Stimulated activated CD8-positive, alpha-beta memory T cell treated with anti-CD3 and anti-CD28 coated beads, Interleukin-4, amount 100 ng/mL, for 4 hours (primary cell): ENCODE results near the gene MPHOSPH10.
A peak's percentile ranks its signal among the peaks of the same experiment; 100 is the strongest.
"Not testable (repeated sequence)": the region's sequence is repeated elsewhere in the genome, so short reads cannot be mapped to it uniquely, and the experiment has no call there.

Experiments used
- DNase-seq, 2 donors: peaks; one replicate each; pipeline ENCODE4 v3.0.0-alpha.2; 2020; ENCODE audit warnings: low read depth in 2 of 2, low spot score in 1 of 2

Gene MPHOSPH10, protein sequence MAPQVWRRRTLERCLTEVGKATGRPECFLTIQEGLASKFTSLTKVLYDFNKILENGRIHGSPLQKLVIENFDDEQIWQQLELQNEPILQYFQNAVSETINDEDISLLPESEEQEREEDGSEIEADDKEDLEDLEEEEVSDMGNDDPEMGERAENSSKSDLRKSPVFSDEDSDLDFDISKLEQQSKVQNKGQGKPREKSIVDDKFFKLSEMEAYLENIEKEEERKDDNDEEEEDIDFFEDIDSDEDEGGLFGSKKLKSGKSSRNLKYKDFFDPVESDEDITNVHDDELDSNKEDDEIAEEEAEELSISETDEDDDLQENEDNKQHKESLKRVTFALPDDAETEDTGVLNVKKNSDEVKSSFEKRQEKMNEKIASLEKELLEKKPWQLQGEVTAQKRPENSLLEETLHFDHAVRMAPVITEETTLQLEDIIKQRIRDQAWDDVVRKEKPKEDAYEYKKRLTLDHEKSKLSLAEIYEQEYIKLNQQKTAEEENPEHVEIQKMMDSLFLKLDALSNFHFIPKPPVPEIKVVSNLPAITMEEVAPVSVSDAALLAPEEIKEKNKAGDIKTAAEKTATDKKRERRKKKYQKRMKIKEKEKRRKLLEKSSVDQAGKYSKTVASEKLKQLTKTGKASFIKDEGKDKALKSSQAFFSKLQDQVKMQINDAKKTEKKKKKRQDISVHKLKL

DNA sequence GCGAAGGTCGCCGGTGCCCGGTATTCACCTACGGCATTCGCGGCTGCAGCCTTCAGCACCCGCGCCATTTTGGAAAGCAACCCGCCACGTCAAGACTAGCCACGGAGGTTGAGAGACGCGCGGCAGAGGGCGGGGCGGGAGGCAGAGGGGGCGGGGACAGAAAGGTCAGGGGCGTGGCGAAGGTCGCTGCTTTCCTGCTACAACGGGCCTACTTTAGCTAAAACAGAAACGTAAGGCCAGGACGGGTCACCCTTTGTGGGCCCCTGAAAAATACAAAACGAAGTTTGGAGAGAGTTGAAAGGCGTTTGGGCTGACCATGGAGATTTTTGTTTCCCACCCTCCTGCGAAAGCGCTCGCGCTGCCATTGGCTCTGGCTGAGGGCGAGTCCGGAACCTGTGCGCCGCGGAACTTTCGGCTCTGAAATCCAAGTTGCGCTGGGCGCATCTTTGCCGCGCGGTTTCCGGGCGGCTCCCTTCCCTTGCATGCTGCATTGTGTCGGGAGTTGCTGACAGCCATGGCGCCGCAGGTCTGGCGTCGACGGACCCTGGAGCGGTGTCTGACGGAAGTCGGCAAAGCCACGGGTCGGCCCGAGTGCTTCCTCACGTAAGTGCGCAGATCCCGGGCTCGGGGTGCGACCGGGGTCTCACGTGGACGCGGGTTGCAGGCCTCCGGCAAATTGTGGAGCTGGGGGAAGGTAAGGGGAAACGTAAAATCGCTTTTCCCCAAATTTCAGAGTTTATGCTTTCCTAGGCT lies at the start of gene MPHOSPH10, which contains the start of gene MCEE:
TSS of gene MPHOSPH10 (plus strand) at position 483 of the 753 bp plus-strand sequence. CDS start at position 515, 32 bp downstream.
TSS of gene MCEE (minus strand) at position 78 of the 753 bp plus-strand sequence. CDS start at position 68, 10 bp downstream.
- DNase-seq: peak; percentile 77 to 86

DNA sequence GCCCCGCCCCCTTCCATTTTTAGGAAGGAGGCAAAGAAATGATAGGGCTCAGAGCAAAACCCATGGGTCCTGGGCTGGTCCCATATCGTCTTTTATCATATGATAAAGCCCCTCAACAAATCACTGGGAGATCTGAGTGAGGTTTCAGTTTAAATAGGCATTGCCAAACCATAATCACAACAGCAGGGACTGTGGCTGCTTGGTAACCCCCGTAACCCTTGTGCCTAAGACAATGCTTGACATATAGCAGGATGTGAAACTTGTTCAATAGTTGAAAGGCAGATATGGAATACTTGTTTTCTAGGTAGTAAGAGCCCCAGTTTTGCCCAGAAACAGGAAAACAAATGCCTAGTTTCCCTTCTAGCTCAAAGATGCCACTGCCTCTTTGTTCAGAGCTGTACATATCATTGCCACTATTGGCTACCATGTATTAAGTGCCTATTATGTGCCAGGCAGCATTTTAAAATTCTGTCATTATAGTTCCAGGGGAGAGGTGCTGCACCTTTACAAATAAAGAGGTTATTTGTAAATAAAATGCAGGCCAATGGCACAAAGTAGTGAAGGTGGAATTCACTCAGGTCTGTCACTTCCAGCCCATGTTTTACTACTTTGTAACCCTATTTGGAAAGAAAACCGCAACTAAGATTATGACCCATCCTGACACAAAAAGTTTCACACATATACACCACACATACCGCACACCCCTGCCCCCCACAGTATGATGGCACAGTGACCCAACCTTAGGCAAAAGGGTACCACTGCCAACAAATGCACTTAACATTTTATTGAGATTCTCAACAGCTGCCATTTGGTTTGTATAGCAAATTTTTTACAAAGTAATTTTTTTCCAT lies 47.8 kb upstream of the MPHOSPH10 start:
- peak in 1 of 2 donors; percentile 15 for DNase-seq

DNA sequence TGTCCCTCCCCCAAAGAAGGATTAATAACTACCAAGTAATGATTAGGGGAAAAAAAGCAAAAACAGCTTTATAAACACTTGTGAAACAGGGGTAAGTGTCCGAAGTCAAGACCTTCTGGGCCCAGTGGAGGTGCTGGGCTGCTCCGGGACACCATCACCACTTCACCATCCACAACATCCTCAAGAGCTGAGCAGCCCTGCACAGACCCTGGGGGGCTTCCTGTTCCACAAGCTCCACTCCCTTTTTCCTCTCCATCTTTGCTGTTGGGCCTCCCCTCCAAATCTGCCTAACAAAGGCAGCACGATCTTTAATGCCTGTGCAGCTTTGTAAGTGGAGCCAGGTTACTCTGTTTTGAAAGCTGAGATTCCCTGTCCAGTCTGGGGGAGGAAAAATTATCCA lies 47.1 kb upstream of the MPHOSPH10 start:
- not testable (repeated sequence) for DNase-seq

DNA sequence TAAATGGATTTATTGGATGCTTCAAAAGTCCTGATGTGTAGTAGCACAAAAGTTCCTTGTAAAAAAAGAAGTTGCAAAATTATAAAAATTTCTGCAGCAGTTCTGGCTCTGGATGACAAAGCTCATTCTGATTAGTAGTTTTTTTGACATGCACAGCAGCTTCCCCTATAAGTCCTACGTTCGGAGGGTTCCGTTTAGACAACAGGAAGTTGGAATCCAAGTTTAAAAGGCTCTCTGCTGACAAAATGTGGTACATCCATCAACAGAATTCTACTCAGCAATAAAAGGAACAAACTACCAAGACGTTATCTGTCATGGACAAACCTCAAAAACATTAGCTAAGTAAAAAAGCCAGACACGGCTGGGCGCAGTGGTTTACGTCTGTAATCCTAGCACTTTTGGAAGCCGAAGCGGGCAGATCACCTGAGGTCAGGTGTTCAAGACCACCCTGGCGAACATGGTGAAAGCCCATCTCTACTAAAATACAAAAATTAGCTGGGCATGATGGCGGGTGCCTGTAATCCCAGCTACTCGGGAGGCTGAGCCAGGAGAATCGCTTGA lies 46.6 kb upstream of the MPHOSPH10 start:
- DNase-seq: not testable (repeated sequence)

DNA sequence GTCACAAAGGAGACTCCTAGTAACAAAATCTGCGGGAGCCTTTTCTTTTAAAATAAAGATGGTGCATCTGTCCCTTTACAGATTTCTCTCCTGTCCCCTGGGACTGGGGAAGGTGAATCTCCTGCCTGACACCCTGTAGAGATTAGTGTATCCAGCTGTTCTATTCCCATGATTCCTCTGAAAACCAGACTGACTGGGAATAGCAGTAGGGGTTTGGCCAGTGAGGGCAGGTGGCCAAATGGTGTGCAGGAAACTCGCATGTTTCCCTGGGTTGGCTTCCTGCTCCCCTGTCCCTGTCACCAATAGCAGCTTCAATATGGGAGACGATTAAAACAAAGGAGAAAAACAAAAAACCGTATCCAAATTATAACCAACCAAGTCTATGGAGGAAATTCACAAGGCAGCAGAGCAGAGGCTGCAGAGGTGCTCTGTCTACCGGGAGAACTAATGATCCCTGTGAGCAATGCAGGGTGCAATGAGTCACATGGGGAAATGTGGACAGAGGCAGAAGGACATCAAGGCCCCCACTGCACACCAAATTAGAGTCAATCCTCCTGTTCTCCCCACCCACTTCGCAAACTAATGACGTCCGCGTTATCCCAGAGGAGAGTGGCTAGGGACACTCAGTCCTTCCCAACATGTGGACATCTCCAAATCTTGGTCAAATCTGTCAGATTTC lies 45.0 kb upstream of the MPHOSPH10 start:
- not testable (repeated sequence) for DNase-seq

DNA sequence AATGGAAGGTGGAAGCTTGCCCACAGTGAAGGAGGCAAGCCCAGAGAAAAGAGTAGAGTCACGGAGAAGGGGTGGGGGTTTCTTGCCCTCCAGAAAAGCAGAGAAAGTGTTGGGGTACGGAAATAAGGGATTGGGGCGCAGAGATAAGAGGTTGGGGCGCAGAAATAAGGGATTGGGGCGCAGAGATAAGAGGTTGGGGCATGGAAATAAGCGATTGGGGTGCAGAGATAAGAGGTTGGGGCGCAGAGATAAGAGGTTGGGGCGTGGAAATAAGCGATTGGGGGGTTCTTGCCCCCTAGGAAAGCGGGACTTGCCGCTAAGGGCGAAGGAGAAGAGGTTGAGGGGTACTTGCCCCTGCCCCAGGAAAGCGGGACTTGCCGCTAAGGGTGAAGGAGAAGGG lies 41.0 kb upstream of the MPHOSPH10 start:
- not testable (repeated sequence) for DNase-seq

DNA sequence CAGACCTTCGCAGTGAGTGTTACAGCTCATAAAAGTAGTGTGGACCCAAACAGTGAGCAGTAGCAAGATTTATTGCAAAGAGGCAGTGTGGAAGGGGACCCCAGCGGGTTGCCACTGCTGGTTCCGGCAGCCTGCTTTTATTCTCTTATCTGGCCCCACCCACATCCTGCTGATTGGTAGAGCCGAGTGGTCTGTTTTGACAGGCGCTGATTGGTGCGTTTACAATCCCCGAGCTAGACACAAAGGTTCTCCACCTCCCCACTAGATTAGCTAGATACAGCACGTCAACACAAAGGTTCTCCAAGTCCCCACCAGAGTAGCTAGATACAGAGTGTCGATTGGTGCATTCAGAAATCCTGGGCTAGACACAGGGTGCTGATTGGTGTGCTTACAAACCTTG lies 38.6 kb upstream of the MPHOSPH10 start:
- DNase-seq: not testable (repeated sequence)

DNA sequence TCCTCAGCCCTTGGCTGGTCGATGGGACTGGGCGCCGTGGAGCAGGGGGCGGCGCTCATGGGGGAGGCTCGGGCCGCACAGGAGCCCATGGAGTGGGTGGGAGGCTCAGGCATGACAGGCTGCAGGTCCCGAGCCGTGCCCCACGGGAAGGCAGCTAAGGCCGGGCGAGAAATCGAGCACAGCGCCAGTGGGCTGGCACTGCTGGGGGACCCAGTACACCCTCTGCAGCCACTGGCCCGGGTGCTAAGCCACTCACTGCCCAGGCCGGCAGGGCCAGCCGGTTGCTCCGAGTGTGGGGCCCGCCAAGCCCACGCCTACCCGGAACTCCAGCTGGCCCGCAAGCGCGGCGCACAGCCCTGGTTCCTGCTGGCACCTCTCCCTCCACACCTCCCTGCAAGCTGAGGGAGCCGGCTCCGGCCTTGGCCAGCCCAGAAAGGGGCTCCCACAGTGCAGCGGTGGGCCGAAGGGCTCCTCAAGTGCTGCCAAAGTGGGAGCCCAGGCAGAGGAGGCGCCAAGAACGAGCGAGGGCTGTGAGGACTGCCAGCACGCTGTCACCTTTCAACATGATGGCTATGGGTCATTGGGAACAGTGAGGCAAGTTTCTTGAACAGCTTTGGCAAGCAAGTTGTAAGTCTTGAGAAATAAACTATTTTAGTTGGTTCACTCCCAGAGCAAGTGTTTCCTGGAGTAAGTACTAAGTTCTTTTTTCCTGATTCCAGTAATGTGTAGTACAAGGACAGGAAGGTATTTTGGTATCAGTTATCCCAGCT lies 37.8 kb upstream of the MPHOSPH10 start:
- not testable (repeated sequence) for DNase-seq

DNA sequence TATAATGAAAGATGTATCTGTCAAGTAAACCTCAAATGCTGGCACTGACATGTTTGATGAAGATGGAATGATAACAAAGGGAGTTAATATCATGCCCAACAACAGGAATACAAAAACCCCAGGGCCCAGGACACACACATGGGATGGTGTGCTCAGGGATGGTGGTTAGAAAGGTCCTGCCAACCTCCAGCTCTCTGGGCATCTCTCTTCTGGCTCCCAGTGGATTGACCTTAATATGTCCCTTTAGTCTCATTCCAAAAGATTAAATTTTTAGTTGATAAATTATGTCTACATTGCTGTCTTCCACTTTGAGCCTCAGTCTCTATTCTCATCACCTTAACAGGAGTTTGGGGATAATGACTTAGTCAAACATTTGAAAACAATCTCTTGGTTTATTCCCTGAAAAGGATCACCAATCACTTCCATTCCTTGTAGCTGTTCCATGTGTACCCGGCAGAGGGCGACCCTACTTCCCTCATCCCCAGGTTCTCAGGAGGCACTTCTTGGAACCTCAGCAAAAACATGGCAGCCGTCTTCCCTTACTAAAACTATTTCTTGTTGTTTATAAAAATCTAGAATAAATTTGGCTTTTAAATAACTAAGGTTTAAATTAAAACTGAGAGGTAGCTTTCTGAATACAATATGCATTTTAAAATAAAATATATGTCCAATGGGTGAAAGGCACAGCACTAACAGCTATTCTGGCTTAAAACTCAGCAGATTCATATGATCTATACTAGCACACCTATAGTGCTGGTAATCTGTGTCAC lies 30.1 kb upstream of the MPHOSPH10 start:
- DNase-seq: no peak

DNA sequence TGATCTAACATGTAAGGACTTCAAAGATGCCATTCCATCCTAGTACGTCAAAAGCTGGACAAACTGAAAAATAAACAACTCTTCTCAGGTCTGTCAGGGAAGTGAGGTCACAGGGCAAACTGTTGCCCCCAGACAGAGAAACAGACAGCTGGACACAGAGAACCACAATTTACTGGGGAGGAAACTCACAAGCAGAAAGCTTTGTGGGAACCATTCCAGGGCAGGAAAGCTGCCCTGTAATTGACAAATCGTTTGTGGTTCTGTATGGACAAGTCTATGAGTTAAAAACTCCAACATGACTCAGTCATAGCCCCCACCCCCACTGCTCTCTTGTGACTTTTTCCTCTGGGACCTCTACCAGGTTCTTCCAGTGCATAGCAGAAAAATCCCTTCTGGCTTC lies 28.8 kb upstream of the MPHOSPH10 start:
- DNase-seq: no peak

DNA sequence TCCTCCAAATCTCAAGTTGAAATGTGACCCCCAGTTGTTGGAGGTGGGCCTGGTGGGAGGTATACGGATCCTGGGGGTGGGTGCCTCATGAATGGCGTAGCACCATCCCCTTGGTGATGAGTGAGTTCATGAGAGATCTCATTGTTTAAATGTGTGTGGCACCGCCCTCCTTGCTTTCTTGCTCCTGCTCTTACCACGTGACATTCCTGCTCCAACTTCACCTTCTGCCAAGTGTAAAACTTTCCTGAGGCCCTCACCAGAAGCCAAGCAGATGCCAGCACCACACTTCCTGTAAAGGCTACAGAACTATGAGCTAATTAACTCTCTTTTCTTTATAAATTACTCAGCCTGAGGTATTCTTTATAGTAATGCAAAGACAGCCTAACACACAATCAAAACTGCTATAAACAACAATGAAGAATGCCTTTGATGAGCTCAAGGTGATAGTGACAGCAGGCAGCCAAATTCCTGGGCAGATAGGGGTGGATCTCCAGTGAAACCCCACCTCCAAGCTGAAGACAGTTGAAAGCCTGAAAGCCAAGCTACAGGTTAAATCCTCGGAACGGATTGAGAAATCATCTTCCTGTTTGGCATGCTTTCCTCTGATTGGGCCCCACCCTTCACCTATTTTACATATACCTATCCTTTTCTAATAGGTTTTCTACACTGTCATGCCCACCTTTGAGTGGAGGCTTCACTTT lies 27.3 kb upstream of the MPHOSPH10 start:
- no peak for DNase-seq

DNA sequence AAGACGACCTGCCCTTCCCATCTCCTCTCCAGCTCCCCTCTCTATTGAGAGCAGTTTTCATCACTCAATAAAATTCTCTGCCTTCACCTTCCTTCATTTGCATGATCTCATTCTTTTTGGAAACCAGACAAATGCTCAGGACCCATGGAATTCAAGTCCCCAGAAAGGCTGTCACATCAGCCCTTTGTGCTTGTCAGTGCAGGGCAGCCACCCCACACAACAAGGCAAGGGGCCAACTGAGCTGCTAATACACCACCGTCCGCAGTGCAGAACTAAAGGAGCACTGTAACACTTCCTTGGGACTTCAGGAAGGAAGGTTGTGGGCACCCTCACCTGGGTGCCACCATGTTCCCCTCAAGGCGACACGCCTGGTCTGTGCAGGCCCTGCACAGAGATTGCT lies 26.6 kb upstream of the MPHOSPH10 start:
- DNase-seq: no peak

DNA sequence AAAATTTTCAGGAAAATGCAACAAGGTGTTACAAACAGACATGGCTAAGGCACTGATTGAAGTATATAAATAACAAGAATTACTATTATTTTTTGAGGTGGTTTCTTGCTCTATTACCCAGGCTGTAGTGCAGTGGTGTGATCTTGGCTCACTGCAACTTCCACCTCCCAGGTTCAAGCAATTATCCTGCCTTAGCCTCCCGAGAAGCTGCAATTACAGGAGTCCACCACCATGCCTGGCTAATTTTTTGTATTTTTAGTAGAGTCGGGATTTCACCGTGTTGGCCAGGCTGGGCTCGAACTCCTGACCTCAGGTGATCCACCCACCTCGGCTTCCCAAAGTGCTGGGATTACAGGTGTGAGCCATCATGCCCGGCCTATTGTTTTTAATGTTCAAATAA lies 24.0 kb upstream of the MPHOSPH10 start:
- not testable (repeated sequence) for DNase-seq

DNA sequence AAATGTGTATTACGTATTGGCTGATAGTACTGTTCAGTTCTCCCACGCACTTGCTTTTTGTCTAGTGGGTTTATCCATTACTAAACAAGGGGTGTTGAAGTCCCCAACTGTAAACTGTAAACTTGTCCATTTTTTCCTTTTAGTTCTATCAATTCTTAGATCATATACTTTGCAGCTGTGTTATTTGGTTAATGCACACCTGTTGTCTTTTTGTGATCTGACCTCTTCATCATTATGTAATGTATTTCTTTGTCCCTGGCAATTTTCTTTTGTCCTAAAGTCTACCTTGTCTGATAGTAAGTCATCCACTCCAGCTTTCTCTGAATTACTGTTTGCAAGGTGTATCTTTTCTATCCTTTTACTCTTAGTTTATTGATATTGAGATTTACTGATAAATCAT lies 22.3 kb upstream of the MPHOSPH10 start:
- DNase-seq: no peak

DNA sequence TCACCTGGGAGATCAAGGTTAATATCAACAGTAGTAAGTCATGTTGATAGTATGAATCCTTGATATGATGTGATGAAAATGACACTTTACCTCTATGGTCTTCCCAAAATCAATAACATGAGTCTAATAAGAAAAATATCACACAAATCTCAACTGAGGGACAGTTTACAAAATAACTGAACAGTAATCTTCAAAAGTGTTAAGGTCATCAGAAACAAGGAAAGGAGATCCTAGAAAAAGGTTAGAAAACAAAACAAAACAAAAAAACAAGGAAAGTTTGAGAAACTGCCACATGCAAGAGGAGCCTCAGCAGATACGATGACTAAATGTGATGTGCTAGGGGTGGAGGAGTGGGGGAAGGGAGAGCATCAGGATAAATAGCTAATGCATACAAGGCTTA lies 16.6 kb upstream of the MPHOSPH10 start:
- no peak for DNase-seq

DNA sequence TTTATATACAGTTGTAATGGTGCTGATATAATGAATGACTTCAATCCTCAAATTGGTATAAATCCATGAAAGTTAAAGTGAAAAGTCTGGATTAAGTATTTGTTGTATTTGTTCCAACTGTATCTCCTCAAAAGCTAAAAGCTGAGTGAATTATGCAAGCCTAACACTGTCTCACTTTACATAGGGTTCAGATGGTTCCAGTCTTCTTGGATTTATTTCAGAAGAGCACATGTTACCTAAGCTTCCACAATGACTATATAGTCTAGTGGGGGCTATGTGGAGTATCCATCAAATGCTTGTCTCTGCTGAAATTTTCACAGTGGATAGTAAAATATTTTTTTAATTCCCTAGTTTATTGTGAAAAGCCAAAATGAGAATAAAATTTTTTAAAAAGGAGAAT lies 13.4 kb upstream of the MPHOSPH10 start:
- no peak for DNase-seq

DNA sequence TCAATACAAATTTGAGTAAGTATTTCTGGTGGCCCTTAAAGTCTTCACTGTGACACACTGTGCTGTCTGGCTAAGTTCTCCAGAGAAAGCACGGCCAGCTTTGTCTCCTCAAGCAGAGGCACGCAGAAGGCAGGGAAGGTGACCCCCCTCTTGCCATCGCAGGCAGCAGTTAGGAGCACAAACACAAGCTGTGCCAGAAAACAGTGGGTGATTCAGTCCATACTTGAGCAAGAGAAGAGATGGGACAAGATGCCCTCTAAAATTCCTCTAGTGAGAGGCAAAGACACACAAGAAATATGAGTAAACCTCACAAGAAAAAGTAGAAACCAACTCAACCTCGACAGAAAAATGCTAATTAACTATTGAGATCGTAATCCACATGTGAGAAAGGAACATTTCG lies 10.2 kb upstream of the MPHOSPH10 start:
- no peak for DNase-seq

DNA sequence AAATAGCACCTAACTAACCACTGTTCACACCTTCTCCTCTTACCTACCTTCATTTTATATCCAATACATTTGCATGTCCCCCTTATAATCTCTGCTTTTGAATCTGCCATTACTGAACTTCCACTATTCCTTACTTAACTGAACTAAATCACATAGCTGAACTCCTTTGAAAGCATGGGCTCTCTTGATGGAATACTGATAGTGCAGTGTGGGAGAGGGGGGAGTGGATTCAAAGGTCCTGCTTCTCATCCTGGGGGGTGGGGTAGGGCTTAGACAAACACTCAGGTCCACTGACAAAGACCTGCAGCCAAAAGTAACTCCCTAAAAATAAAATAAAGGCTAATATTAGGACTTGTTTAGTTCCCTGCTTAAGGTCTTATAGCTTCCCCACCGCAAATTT lies 9.0 kb upstream of the MPHOSPH10 start:
- DNase-seq: no peak
